ENCODE measurements around the gene RUFY3. TPM values are rescaled to one million over a fixed set of nuclear protein-coding genes. Genes with fewer than 3 reads are reported as not detected.

The RUFY3 gene
- total RNA-seq, 1 experiment from 2014 or later = 42.7 TPM

- no peak for DNase-seq (ENCODE audit: unreplicated experiment)
- no peak for TF ChIP-seq CTCF (IDR thresholded peaks at IDR 0.05; ENCODE audit: unreplicated experiment)
- Mint-ChIP-seq H3K4me1 (ENCODE audit: insufficient read depth, unreplicated experiment) (peaks cover 38% of the 10 kb centered on the region), H3K27me3 (ENCODE audit: insufficient read depth, unreplicated experiment) (no peaks in the 10 kb centered on the region), H3K9me3 (ENCODE audit: unreplicated experiment) (no peaks in the 10 kb centered on the region), H3K36me3 (ENCODE audit: insufficient read depth, unreplicated experiment) (peaks cover 12% of the 10 kb centered on the region), H3K27ac (ENCODE audit: low read depth, unreplicated experiment) (no peak overlapping the region), H3K4me3 (ENCODE audit: unreplicated experiment) (peak overlapping the region; percentile 31)
- intact Hi-C loops (cut with micrococcal nuclease) = no loop called here
- BruUV-seq (replicated peaks) = no TSS peak
- POLR2A ChIA-PET = interaction anchor here (1.9 to 3.2 kb wide), 2 partner anchors 8 to 21 kb away, joined by 7 to 14 read pairs; no protein-coding TSS in a partner anchor
- CTCF ChIA-PET = interaction anchor here (0.6 to 2.0 kb wide), 2 partner anchors 9 to 995 kb away, joined by 4 read pairs; partner anchors contain the start of gene RUFY3
Observed at GRCh38 chr4:70713453-70714078, 8.2 kb upstream of the RUFY3 start.

- no peak overlapping the region for H3K27ac Mint-ChIP-seq (ENCODE audit: low read depth, unreplicated experiment)
- no peaks in the 10 kb centered on the region for H3K9me3 Mint-ChIP-seq (ENCODE audit: unreplicated experiment)
- TF ChIP-seq CTCF (IDR thresholded peaks at IDR 0.05; ENCODE audit: unreplicated experiment) = no peak
- H3K36me3 Mint-ChIP-seq (ENCODE audit: insufficient read depth, unreplicated experiment) = peaks cover 12% of the 10 kb centered on the region
- intact Hi-C loops (cut with micrococcal nuclease) = no loop called here
- ChIA-PET CTCF (interaction anchor here (0.6 to 2.0 kb wide), 2 partner anchors 8 to 702 kb away, joined by 4 read pairs; partner anchors contain the start of gene RUFY3), POLR2A (interaction anchor here (0.6 to 3.2 kb wide), 4 partner anchors 8 to 124 kb away, joined by 3 to 14 read pairs (median 5); no protein-coding TSS in a partner anchor)
- no peaks in the 10 kb centered on the region for H3K27me3 Mint-ChIP-seq (ENCODE audit: insufficient read depth, unreplicated experiment)
- H3K4me1 Mint-ChIP-seq (ENCODE audit: insufficient read depth, unreplicated experiment) = peaks cover 35% of the 10 kb centered on the region
- peak overlapping the region; percentile 31 for H3K4me3 Mint-ChIP-seq (ENCODE audit: unreplicated experiment)
- BruUV-seq (replicated peaks) = no TSS peak
- peak; percentile 51 for DNase-seq (ENCODE audit: unreplicated experiment)
Observed at GRCh38 chr4:70714079-70714887, 7.5 kb upstream of the RUFY3 start.

- H3K9me3 Mint-ChIP-seq (ENCODE audit: unreplicated experiment) = no peaks in the 10 kb centered on the region
- BruUV-seq (replicated peaks) = no TSS peak
- peaks cover 27% of the 10 kb centered on the region for H3K4me1 Mint-ChIP-seq (ENCODE audit: insufficient read depth, unreplicated experiment)
- peaks cover 12% of the 10 kb centered on the region for H3K36me3 Mint-ChIP-seq (ENCODE audit: insufficient read depth, unreplicated experiment)
- ChIA-PET POLR2A (interaction anchor here (1.1 to 1.9 kb wide), 4 partner anchors 9 to 123 kb away, joined by 3 to 7 read pairs (median 3); no protein-coding TSS in a partner anchor), CTCF (interaction anchor here (0.6 to 0.7 kb wide), 3 partner anchors 31 to 702 kb away, joined by 3 to 4 read pairs (median 4); no protein-coding TSS in a partner anchor)
- H3K27ac Mint-ChIP-seq (ENCODE audit: low read depth, unreplicated experiment) = no peak overlapping the region
- no peak overlapping the region for H3K4me3 Mint-ChIP-seq (ENCODE audit: unreplicated experiment)
- no peak for TF ChIP-seq CTCF (IDR thresholded peaks at IDR 0.05; ENCODE audit: unreplicated experiment)
- DNase-seq (ENCODE audit: unreplicated experiment) = no peak
- H3K27me3 Mint-ChIP-seq (ENCODE audit: insufficient read depth, unreplicated experiment) = no peaks in the 10 kb centered on the region
- intact Hi-C loops (cut with micrococcal nuclease) = no loop called here
Observed at GRCh38 chr4:70715097-70715496, 6.7 kb upstream of the RUFY3 start.
